ENCODE measurements around the gene USP3.
"Not testable (repeated sequence)": the region's sequence is repeated elsewhere in the genome, so short reads cannot be mapped to it uniquely, and the experiment has no call there.

The USP3 gene

DNA sequence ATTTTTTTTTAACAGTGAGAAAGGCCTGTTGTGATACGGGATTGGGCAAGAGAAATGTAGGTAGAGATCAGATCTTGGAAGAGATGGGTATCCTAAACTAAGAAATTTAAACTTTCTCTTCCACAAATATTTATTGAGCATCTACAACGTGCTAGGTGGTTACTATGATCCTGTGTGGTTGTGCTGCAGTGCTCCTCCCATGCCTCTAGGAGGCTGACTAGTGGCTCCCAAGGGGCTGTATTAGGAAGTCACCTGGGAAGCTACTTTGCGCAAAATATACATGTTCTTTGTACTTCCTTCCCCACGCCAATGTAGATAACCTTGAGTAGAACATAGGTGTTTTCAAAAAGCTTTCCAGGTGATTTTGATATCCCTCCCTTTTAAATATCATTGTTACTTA lies 27.2 kb downstream of the USP3 start:
- Mint-ChIP-seq H3K27me3 (no peaks in the 10 kb centered on the region), H3K36me3 (ENCODE audit: insufficient read depth) (peaks cover 15% of the 10 kb centered on the region), H3K4me3 (no peak overlapping the region), H3K4me1 (peaks cover 85% of the 10 kb centered on the region), H3K9me3 (no peaks in the 10 kb centered on the region), H3K27ac (ENCODE audit: low read depth) (peak overlapping the region; percentile 44)
- DNase-seq (ENCODE audit: low spot score in 2 of 2), result no peak
- no peak for ATAC-seq (replicated peaks; ENCODE audit: extremely low read depth, poor library complexity, severe bottlenecking)

DNA sequence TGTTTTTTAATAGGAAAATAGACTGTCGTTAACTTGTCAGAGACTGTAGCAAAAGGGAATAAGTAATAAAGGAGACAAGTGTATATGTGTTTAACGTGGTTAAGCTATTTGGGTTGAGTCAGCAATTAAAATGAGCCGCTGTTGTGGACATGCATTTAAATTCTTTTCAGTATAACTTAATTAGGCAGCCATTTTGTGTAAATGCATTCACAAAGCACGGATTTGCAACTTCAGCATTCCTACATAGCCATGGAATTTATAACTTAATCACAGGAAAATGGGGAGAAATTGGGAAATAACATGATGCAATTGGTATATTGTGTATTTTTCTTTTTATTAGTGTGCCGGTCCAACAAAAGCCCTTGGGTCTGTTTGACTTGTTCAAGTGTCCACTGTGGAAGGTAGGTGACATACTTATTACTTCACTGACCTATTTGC lies 27.9 kb downstream of the USP3 start:
- Mint-ChIP-seq H3K27ac (ENCODE audit: low read depth) (no peak overlapping the region), H3K27me3 (no peaks in the 10 kb centered on the region), H3K36me3 (ENCODE audit: insufficient read depth) (peaks cover 18% of the 10 kb centered on the region), H3K9me3 (no peaks in the 10 kb centered on the region), H3K4me1 (peaks cover 81% of the 10 kb centered on the region), H3K4me3 (no peak overlapping the region)
- DNase-seq (ENCODE audit: low spot score in 2 of 2) (no peak), ATAC-seq (replicated peaks; ENCODE audit: extremely low read depth, poor library complexity, severe bottlenecking) (no peak)

DNA sequence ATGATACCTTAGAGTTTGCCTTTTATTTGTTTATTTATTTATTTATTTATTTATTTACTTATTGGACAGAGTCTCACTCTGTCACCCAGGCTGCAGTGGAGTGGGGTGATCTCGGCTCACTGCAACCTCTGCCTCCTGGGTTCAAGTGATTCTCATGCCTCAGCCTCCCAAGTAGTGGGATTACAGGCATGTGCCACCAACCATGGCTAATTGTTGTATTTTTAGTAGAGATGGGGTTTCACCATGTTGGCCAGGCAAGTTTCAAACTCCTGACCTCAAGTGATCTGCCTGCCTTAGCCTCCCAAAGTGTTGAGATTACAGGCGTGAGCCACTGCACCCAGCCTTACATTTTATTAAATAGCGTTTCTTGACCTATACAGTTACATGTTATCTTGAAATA lies 30.5 kb downstream of the USP3 start:
- not testable (repeated sequence) for H3K9me3 Mint-ChIP-seq; H3K27me3 Mint-ChIP-seq; H3K27ac Mint-ChIP-seq (ENCODE audit: low read depth); ATAC-seq (replicated peaks; ENCODE audit: extremely low read depth, poor library complexity, severe bottlenecking); DNase-seq (ENCODE audit: low spot score in 2 of 2); H3K4me3 Mint-ChIP-seq
- Mint-ChIP-seq H3K36me3 (ENCODE audit: insufficient read depth) (peaks cover 28% of the 10 kb centered on the region), H3K4me1 (peaks cover 69% of the 10 kb centered on the region)

DNA sequence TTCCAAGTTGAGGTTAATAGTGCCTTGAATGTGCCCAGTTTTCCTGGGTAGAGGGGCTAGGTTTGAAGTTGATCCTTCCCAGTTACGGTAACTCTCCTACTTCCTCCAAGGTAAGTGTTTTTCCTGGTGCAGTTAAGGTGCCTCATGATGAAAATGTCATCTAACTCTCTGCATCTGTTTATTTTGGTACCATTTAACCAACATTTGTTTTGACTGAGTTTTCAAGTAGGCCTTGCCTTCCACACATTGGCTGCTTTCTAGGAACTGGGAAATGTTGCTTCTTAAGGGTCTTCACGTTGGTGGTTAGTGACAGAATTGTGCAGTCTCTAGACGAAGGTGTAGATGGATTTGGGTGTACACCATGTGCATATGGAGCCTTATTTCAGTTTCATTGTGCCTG lies 31.3 kb downstream of the USP3 start:
- ATAC-seq (replicated peaks; ENCODE audit: extremely low read depth, poor library complexity, severe bottlenecking), result no peak
- H3K27me3 Mint-ChIP-seq, result no peaks in the 10 kb centered on the region
- H3K4me1 Mint-ChIP-seq, result peaks cover 69% of the 10 kb centered on the region
- no peak overlapping the region for H3K4me3 Mint-ChIP-seq
- H3K36me3 Mint-ChIP-seq (ENCODE audit: insufficient read depth), result peaks cover 34% of the 10 kb centered on the region
- H3K9me3 Mint-ChIP-seq, result no peaks in the 10 kb centered on the region
- no peak overlapping the region for H3K27ac Mint-ChIP-seq (ENCODE audit: low read depth)
- no peak for DNase-seq (ENCODE audit: low spot score in 2 of 2)

DNA sequence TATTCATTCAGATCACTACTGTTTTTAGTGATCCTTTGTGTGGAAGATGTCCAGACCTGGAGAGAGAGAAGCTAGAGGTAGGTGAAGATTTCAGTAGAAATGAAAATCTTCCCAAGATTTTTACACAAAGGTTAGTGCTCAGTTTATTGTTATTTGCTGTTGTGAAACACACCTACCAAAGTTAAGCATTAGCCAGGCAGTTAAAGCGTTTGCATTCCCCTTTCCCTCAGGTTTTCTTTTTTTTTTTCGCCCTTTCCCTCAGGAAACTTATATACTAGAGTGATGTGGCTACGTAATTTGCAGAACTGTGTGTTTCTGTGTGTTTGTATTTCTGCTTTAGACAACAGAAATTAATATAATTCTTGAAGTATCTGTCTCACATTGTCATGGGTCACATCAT lies 34.5 kb downstream of the USP3 start:
- H3K27me3 Mint-ChIP-seq, result no peaks in the 10 kb centered on the region
- no peak overlapping the region for H3K27ac Mint-ChIP-seq (ENCODE audit: low read depth)
- H3K9me3 Mint-ChIP-seq, result no peaks in the 10 kb centered on the region
- no peak overlapping the region for H3K4me3 Mint-ChIP-seq
- DNase-seq (ENCODE audit: low spot score in 2 of 2) (no peak), ATAC-seq (replicated peaks; ENCODE audit: extremely low read depth, poor library complexity, severe bottlenecking) (no peak)
- peaks cover 55% of the 10 kb centered on the region for H3K4me1 Mint-ChIP-seq
- H3K36me3 Mint-ChIP-seq (ENCODE audit: insufficient read depth), result peaks cover 31% of the 10 kb centered on the region

DNA sequence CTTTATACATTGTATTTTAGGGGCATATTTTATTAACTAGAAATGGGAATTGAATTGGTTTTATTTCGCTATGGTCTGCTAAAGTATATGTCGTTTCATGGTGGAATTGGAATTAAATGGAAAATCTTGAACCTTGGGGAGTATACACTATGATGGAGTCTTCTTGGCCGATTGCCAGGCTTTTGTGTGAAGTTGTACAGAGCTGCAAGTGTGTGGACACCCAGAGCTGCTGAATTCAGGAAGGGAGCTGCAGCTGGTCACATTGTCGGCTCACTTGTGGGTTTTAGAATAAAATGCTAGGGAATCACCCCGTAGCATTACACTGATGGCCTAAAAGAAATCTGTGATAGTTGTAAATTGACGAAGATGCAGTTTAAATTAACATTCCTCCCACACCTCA lies 35.1 kb downstream of the USP3 start:
- Mint-ChIP-seq H3K27me3 (no peaks in the 10 kb centered on the region), H3K4me3 (no peak overlapping the region), H3K9me3 (no peaks in the 10 kb centered on the region), H3K36me3 (ENCODE audit: insufficient read depth) (peaks cover 30% of the 10 kb centered on the region), H3K4me1 (peaks cover 61% of the 10 kb centered on the region), H3K27ac (ENCODE audit: low read depth) (no peak overlapping the region)
- DNase-seq (ENCODE audit: low spot score in 2 of 2), result no peak
- no peak for ATAC-seq (replicated peaks; ENCODE audit: extremely low read depth, poor library complexity, severe bottlenecking)

DNA sequence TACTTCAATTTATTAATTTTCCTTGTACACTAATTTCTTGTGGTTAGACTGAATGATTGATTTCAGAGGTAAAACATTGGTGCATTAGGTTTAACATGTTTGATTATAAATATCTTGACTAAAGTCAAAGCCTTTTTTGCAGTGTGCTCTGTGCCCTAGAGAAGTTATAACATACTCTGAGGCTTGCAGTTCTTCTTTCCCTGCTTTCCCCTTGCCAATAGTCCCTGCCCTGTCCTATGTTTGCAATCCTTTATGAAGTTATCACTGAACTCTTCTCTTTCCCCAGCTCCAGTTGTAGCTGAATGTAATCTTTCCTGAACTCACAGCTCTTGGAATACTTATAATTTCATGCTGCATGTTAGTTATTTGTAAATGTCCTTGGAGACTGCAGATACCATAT lies 35.6 kb downstream of the USP3 start:
- peaks cover 66% of the 10 kb centered on the region for H3K4me1 Mint-ChIP-seq
- peaks cover 32% of the 10 kb centered on the region for H3K36me3 Mint-ChIP-seq (ENCODE audit: insufficient read depth)

DNA sequence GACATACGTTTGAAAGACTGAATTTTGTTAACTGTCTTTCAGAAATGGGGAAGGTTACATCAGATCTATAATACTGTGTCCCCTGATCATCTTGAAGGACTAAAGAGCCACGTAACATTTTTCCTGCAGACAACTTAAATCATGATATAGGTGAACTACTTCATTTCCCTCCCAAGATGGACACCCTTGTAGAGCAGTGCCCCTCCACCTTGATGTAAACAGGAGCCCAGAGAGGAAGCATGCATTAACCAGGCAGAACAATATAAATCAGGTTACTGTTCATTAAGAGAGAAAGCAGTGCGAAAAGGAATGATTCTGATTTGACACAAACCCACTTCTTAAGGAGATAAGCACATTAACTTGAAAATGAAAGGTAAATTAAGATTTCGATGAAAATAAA lies 36.1 kb downstream of the USP3 start:
- Mint-ChIP-seq H3K4me1 (peaks cover 65% of the 10 kb centered on the region), H3K9me3 (no peaks in the 10 kb centered on the region), H3K4me3 (no peak overlapping the region), H3K36me3 (ENCODE audit: insufficient read depth) (peaks cover 32% of the 10 kb centered on the region), H3K27me3 (no peaks in the 10 kb centered on the region), H3K27ac (ENCODE audit: low read depth) (no peak overlapping the region)
- DNase-seq (ENCODE audit: low spot score in 2 of 2) (no peak), ATAC-seq (replicated peaks; ENCODE audit: extremely low read depth, poor library complexity, severe bottlenecking) (no peak)

More for the DNA sequence above, 35.6 kb downstream of the USP3 start:
- Mint-ChIP-seq H3K9me3 (no peaks in the 10 kb centered on the region), H3K4me3 (no peak overlapping the region), H3K27me3 (no peaks in the 10 kb centered on the region), H3K27ac (ENCODE audit: low read depth) (no peak overlapping the region)
- ATAC-seq (replicated peaks; ENCODE audit: extremely low read depth, poor library complexity, severe bottlenecking) (no peak), DNase-seq (ENCODE audit: low spot score in 2 of 2) (no peak)

DNA sequence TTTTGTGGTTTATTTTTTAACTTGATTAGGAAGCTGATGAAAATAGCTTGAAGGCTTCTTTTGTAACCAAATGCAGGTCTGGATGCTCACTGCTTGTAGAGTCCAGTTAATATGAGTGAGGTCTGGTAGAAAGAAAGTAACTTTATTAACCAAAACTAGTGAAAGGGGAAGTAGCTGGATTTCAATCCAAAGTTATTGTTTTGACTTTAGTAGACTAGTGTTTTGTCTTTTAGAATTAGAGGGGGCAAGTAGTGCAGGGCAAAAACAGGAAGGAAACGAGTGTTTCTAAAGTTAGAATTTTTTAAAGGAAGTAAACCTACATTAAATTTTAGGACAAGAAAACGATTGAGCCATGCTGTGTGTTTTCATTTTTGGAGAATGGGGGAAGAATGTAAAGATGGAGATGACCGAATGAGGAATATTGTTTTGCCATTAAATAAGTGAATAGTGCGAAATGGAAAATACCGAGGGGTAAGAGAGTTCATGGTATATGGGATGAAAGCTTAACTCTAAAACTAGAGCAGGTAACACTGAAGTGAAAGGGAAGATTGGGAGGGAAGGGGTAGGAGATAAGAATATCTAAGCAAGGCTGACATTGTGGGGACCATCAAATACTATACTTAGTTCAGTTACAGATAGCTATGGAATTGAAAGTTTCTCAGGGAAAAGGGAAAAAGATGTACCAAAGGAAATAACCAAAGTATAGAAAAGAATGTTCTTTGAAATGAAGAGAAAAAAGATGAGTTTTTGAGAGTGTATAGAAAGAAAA lies 40.0 kb downstream of the USP3 start:
- ATAC-seq (replicated peaks; ENCODE audit: extremely low read depth, poor library complexity, severe bottlenecking) (no peak), DNase-seq (ENCODE audit: low spot score in 2 of 2) (no peak)
- H3K27ac Mint-ChIP-seq (ENCODE audit: low read depth), result peak overlapping the region; percentile 69
- H3K4me1 Mint-ChIP-seq, result peaks cover 42% of the 10 kb centered on the region
- H3K4me3 Mint-ChIP-seq, result peak overlapping the region; percentile 19
- H3K9me3 Mint-ChIP-seq, result no peaks in the 10 kb centered on the region
- H3K36me3 Mint-ChIP-seq (ENCODE audit: insufficient read depth), result peaks cover 20% of the 10 kb centered on the region
- no peaks in the 10 kb centered on the region for H3K27me3 Mint-ChIP-seq

DNA sequence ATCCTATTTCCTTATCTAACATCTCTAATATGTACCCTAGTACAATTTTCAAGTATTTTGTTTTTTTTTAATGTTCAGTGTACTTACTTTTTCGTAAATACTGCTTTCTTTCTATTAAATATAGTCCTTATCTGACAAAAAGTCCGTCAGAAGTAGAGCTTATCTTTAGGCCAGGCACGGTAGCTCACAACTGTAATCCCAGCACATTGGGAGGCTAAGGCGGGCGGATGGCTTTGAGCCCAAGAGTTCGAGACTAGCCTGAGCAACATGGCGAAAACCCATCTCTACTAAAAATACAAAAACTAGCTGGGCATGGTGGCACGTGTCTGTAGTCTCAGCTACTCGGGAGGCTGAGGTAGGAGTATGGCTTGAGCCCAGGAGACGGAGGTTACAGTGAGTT lies 41.1 kb downstream of the USP3 start:
- ATAC-seq (replicated peaks; ENCODE audit: extremely low read depth, poor library complexity, severe bottlenecking) (no peak), DNase-seq (ENCODE audit: low spot score in 2 of 2) (no peak)
- H3K27ac Mint-ChIP-seq (ENCODE audit: low read depth), result no peak overlapping the region
- peaks cover 19% of the 10 kb centered on the region for H3K36me3 Mint-ChIP-seq (ENCODE audit: insufficient read depth)
- H3K27me3 Mint-ChIP-seq, result no peaks in the 10 kb centered on the region
- H3K4me1 Mint-ChIP-seq, result peaks cover 40% of the 10 kb centered on the region
- no peaks in the 10 kb centered on the region for H3K9me3 Mint-ChIP-seq
- H3K4me3 Mint-ChIP-seq, result no peak overlapping the region

DNA sequence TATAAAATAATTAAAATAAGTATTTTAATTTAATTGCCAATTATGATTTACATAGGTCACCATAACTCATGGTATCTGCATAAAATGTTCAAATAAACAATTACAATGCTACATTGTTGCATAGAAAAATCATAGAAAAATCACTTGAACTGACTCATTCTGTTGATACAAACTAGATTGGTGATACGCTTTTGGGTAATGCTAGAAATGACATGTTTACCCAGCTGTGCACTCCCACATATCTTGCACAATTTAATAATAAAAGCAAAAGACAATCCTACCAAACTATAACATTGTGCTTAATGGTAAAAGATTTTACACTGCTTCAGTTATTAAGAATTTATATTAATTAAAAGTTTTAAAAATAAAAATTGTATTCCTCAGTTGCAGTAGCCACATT lies 47.0 kb downstream of the USP3 start:
- no peak for DNase-seq (ENCODE audit: low spot score in 2 of 2)
- peaks cover 30% of the 10 kb centered on the region for H3K4me1 Mint-ChIP-seq

DNA sequence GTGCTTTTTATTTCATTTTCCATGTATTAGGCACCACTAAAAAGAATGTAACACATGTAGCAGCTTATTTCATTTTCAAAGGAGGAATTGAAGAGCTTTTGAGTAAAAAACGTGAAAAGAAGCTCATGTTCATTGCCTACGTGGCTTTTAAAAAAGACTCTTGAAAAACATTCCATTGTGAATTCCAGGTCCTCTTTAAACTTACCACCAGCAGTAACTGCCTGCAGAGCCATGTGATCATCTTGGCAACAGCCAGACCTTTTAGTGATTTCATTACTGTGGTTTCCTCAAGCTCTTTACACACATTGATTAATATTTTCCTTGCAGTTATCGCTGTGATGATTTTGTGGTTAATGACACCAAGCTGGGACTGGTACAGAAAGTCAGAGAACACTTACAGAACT lies 49.0 kb downstream of the USP3 start:
- no peak for DNase-seq (ENCODE audit: low spot score in 2 of 2)
- ATAC-seq (replicated peaks; ENCODE audit: extremely low read depth, poor library complexity, severe bottlenecking), result no peak
- peak overlapping the region; percentile 75 for H3K27ac Mint-ChIP-seq (ENCODE audit: low read depth)
- peaks cover 35% of the 10 kb centered on the region for H3K36me3 Mint-ChIP-seq (ENCODE audit: insufficient read depth)
- peaks cover 30% of the 10 kb centered on the region for H3K4me1 Mint-ChIP-seq
- H3K9me3 Mint-ChIP-seq, result no peaks in the 10 kb centered on the region
- H3K27me3 Mint-ChIP-seq, result no peaks in the 10 kb centered on the region
- no peak overlapping the region for H3K4me3 Mint-ChIP-seq

More for the DNA sequence above, 47.0 kb downstream of the USP3 start:
- no peak for ATAC-seq (replicated peaks; ENCODE audit: extremely low read depth, poor library complexity, severe bottlenecking)
- H3K36me3 Mint-ChIP-seq (ENCODE audit: insufficient read depth), result peaks cover 28% of the 10 kb centered on the region
- H3K4me3 Mint-ChIP-seq, result no peak overlapping the region
- no peak overlapping the region for H3K27ac Mint-ChIP-seq (ENCODE audit: low read depth)
- H3K9me3 Mint-ChIP-seq, result no peaks in the 10 kb centered on the region
- H3K27me3 Mint-ChIP-seq, result no peaks in the 10 kb centered on the region

DNA sequence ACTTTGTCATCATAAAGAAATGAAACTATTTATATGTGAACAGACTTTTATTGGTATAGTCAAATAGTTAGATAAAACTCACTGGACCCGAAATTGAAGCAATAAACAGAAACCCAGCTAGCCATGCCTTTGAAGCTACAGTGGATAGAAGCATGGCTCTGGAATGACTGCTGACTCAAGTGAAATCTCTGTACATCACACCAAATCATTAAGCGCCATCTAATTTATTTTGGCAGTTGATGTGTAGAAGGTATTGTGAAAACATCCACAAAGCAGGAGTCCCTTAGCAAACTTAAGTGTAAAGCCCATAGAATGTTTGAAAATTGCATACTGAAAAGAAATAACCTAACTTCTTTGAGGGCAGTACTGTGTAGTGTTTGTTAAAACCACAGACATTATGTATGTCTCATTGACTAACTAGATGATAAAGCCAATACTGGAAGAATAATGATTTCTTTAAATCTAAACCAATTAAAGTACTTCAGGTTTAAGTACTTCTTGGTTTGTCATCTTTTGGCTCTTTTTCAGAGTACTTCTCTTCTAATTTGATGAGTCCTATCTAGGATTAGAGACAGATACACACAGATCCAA lies 50.0 kb downstream of the USP3 start:
- Mint-ChIP-seq H3K4me1 (peaks cover 34% of the 10 kb centered on the region), H3K4me3 (no peak overlapping the region), H3K36me3 (ENCODE audit: insufficient read depth) (peaks cover 40% of the 10 kb centered on the region)

More for the DNA sequence above, 50.0 kb downstream of the USP3 start:
- DNase-seq (ENCODE audit: low spot score in 2 of 2) (no peak), ATAC-seq (replicated peaks; ENCODE audit: extremely low read depth, poor library complexity, severe bottlenecking) (no peak)
- H3K27ac Mint-ChIP-seq (ENCODE audit: low read depth), result peak overlapping the region; percentile 46
- no peaks in the 10 kb centered on the region for H3K9me3 Mint-ChIP-seq
- H3K27me3 Mint-ChIP-seq, result no peaks in the 10 kb centered on the region

Measured in central memory CD8-positive, alpha-beta T cell (primary cell).